ENCODE measurements around the gene C9orf50. TPM values are rescaled to one million over a fixed set of nuclear protein-coding genes. Genes with fewer than 3 reads are reported as not detected.

The C9orf50 gene
- total and polyA plus RNA-seq, 3 experiments from 2014 or later, result not detected

DNA sequence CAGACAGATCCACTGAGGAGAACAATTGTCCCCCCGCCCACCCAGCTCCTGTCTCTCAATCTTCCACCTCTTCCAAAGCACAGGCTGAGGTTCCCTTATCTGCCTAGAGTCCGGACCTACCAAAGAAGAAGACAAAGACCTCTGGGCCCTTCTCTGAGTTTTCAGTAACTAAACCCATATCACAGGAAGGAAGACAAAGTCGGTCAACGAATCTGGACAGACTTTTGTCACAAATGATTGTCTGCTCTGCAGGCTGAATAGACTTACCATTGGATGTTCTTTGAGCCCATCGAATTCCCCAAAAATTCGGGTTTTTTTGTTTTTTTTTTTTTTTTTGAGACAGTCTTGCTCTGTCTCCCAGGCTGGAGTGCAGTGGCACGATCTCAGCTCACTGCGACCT lies 58.0 kb downstream of the C9orf50 start:
- no peak overlapping the region for H3K27ac ChIP-seq (ENCODE audit: low read depth, low read length)
- ChIA-PET POLR2A (no interaction called here), CTCF (no interaction called here)
- H3K4me1 ChIP-seq (ENCODE audit: insufficient read depth, low read length), result no peaks in the 10 kb centered on the region
- no peaks in the 10 kb centered on the region for H3K36me3 Mint-ChIP-seq
- H3K27me3 ChIP-seq (ENCODE audit: insufficient read depth, low read length, poor library complexity, severe bottlenecking), result peaks cover 1% of the 10 kb centered on the region
- H3K36me3 ChIP-seq (ENCODE audit: insufficient read depth, low read length), result no peaks in the 10 kb centered on the region
- H3K9me3 Mint-ChIP-seq, result no peaks in the 10 kb centered on the region
- H3K9me3 ChIP-seq (ENCODE audit: low read length), result no peaks in the 10 kb centered on the region
- H3K27ac Mint-ChIP-seq, result no peak overlapping the region
- DNase-seq, result no peak
- peaks cover under 1 to 2% (median 1%) of the 10 kb centered on the region in 3 donors for H3K4me1 Mint-ChIP-seq
- H3K4me3 ChIP-seq (ENCODE audit: low read length), result no peak overlapping the region
- peaks cover 14 to 17% of the 10 kb centered on the region in 2 donors for H3K27me3 Mint-ChIP-seq
- no peak overlapping the region for H3K4me3 Mint-ChIP-seq

DNA sequence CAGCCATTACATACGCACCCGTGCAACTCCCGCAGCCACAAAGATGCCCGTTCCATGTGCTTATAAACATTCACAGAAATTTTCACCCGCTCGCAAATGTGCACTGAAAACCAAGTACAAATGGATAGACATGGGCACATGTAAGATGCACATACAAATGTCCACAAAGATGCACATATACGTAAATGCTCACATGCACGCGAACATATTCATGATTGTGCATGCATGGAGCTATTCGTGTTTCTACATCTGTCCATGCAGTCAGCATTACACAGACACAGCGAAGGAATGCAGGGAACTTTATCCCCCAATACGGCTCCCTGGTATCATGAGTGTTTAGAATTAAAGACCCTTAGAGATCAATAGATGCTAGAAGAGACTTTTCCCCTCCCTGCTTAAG lies 58.4 kb downstream of the C9orf50 start:
- H3K9me3 Mint-ChIP-seq, result no peaks in the 10 kb centered on the region
- POLR2A ChIA-PET, result interaction anchor here (0.6 kb wide), 1 partner anchor 773 kb away, joined by 7 read pairs; no protein-coding TSS in a partner anchor
- CTCF ChIA-PET, result interaction anchor here (1.3 kb wide), 1 partner anchor 391 kb away, joined by 3 read pairs; no protein-coding TSS in a partner anchor

More for the DNA sequence above, 58.4 kb downstream of the C9orf50 start:
- no peaks in the 10 kb centered on the region for H3K9me3 ChIP-seq (ENCODE audit: low read length)
- no peaks in the 10 kb centered on the region for H3K4me1 ChIP-seq (ENCODE audit: insufficient read depth, low read length)
- Mint-ChIP-seq H3K4me1 (no peaks in the 10 kb centered on the region), H3K27ac (no peak overlapping the region), H3K27me3 (peaks cover 13 to 15% of the 10 kb centered on the region in 2 donors), H3K4me3 (no peak overlapping the region), H3K36me3 (no peaks in the 10 kb centered on the region)
- no peak overlapping the region for H3K27ac ChIP-seq (ENCODE audit: low read depth, low read length)
- no peaks in the 10 kb centered on the region for H3K27me3 ChIP-seq (ENCODE audit: insufficient read depth, low read length, poor library complexity, severe bottlenecking)
- H3K36me3 ChIP-seq (ENCODE audit: insufficient read depth, low read length), result no peaks in the 10 kb centered on the region
- no peak overlapping the region for H3K4me3 ChIP-seq (ENCODE audit: low read length)
- DNase-seq, result no peak

Other genes with a start within 250 kb of the C9orf50 start
- 10 to 100 TPM; 65.5 to 68.9 TPM for gene NTMT1, start 5.1 kb upstream of the C9orf50 start, total RNA-seq
- gene NTMT1, start 5.1 kb upstream of the C9orf50 start, polyA plus RNA-seq, result 48.6 TPM
- gene ASB6, start 21.1 kb upstream of the C9orf50 start, total RNA-seq, result 10 to 100 TPM; 28.0 to 28.3 TPM
- 31.0 TPM for gene ASB6, start 21.1 kb upstream of the C9orf50 start, polyA plus RNA-seq
- gene PRRX2, start 44.5 kb upstream of the C9orf50 start, total RNA-seq, result under 1 TPM; 0.35 to 0.66 TPM
- not detected for gene PRRX2, start 44.5 kb upstream of the C9orf50 start, polyA plus RNA-seq
- gene PTGES, start 131.9 kb upstream of the C9orf50 start, total RNA-seq, result not detected
- gene PTGES, start 131.9 kb upstream of the C9orf50 start, polyA plus RNA-seq, result not detected
- gene TOR1B, start 182.1 kb upstream of the C9orf50 start, total RNA-seq, result 10 to 100 TPM; 24.6 to 27.1 TPM
- gene TOR1B, start 182.1 kb upstream of the C9orf50 start, polyA plus RNA-seq, result 32.8 TPM
- 10 to 100 TPM; 53.8 to 53.9 TPM for gene TOR1A, start 203.0 kb upstream of the C9orf50 start, total RNA-seq
- gene TOR1A, start 203.0 kb upstream of the C9orf50 start, polyA plus RNA-seq, result 73.8 TPM
- gene C9orf78, start 214.2 kb upstream of the C9orf50 start, total RNA-seq, result 10 to 100 TPM; 71.4 to 76.4 TPM
- 249 TPM for gene C9orf78, start 214.2 kb upstream of the C9orf50 start, polyA plus RNA-seq
- 10 to 100 TPM; 50.2 to 50.8 TPM for gene USP20, start 214.4 kb upstream of the C9orf50 start, total RNA-seq
- 50.3 TPM for gene USP20, start 214.4 kb upstream of the C9orf50 start, polyA plus RNA-seq